HEK293T (cell line): ENCODE data around the gene AHDC1.

Experiments
- CTCF ChIA-PET: fragments of 350-600 bp; formaldehyde crosslinking; extraction: SDS; loops from one replicate; lab custom pipeline; 2021; ENCODE audit warnings: antibody characterized with exemption, inconsistent platforms; lab: Yijun Ruan, JAX
- POLR2A ChIA-PET: fragments of 350-600 bp; formaldehyde crosslinking; extraction: SDS; loops from one replicate; lab custom pipeline; 2020; ENCODE audit warnings: antibody characterized with exemption, inconsistent platforms; lab: Yijun Ruan, JAX
- DNase-seq: peaks from one replicate; pipeline ENCODE4 v3.0.0; 2012; ENCODE audit warnings: mixed read lengths; ENCODE audit errors: extremely low spot score
- ARNT ChIP-seq: fragments of 450-650 bp; IDR thresholded peaks from 2 replicates; pipeline ENCODE4 v1.6.1; 2017; ENCODE audit warnings: mild to moderate bottlenecking
- BHLHE40 ChIP-seq: fragments of 450-650 bp; IDR thresholded peaks from 2 replicates; pipeline ENCODE4 v1.6.1; 2016; ENCODE audit warnings: mild to moderate bottlenecking, moderate library complexity, borderline replicate concordance
- CTBP1 ChIP-seq: fragments of 450-650 bp; IDR thresholded peaks from 2 replicates; pipeline ENCODE4 v1.6.1; 2016; ENCODE audit warnings: borderline replicate concordance
- ELF4 ChIP-seq: fragments of 450-650 bp; IDR thresholded peaks from 2 replicates; pipeline ENCODE4 v1.6.1; 2017; ENCODE audit warnings: antibody characterized with exemption
- FOXA1 ChIP-seq: fragments of 450-650 bp; IDR thresholded peaks from 2 replicates; pipeline ENCODE4 v1.6.1; 2016; ENCODE audit warnings: mild to moderate bottlenecking
- FOXK2 ChIP-seq: fragments of 450-650 bp; IDR thresholded peaks from 2 replicates; pipeline ENCODE4 v1.6.1; 2016; ENCODE audit warnings: mild to moderate bottlenecking
- FOXM1 ChIP-seq: fragments of 450-650 bp; IDR thresholded peaks from 2 replicates; pipeline ENCODE4 v1.6.1; 2017; ENCODE audit warnings: mild to moderate bottlenecking, borderline replicate concordance
- HDGF ChIP-seq: fragments of 450-650 bp; IDR thresholded peaks from 2 replicates; pipeline ENCODE4 v1.6.1; 2017; ENCODE audit warnings: antibody characterized with exemption, borderline replicate concordance
- L3MBTL2 ChIP-seq: fragments of 450-650 bp; conservative IDR thresholded peaks from 2 replicates; pipeline ENCODE4 v1.6.1; 2016; ENCODE audit warnings: mild to moderate bottlenecking
- LEF1 ChIP-seq: fragments of 450-650 bp; IDR thresholded peaks from 2 replicates; pipeline ENCODE4 v1.6.1; 2017; ENCODE audit warnings: mild to moderate bottlenecking, borderline replicate concordance
- NFRKB ChIP-seq: fragments of 450-650 bp; IDR thresholded peaks from 2 replicates; pipeline ENCODE4 v1.6.1; 2016; ENCODE audit warnings: mild to moderate bottlenecking, moderate library complexity
- PKNOX1 ChIP-seq: fragments of 450-650 bp; IDR thresholded peaks from 2 replicates; pipeline ENCODE4 v1.6.1; 2016
- SP1 ChIP-seq: fragments of 450-650 bp; IDR thresholded peaks from 2 replicates; pipeline ENCODE4 v1.6.1; 2017
- SUZ12 ChIP-seq: fragments of 450-650 bp; IDR thresholded peaks from 2 replicates; pipeline ENCODE4 v1.6.1; 2016; ENCODE audit warnings: mild to moderate bottlenecking
- TARDBP ChIP-seq: fragments of 450-650 bp; IDR thresholded peaks from 2 replicates; pipeline ENCODE4 v1.6.1; 2016
- ZNF384 ChIP-seq: fragments of 450-650 bp; IDR thresholded peaks from 2 replicates; pipeline ENCODE4 v1.6.1; 2016

Gene AHDC1

GRCh38 chr1:27499142-27499541, 104.8 kb downstream of the AHDC1 start:
- TF ChIP-seq NFRKB (no peak), L3MBTL2 (no peak), HDGF (no peak), PKNOX1 (no peak), FOXK2 (no peak), TARDBP (no peak), SP1 (no peak), SUZ12 (no peak), FOXA1 (no peak), ZNF384 (no peak), ELF4 (no peak), ARNT (no peak), FOXM1 (no peak), CTBP1 (no peak), BHLHE40 (no peak), LEF1 (no peak)
- ChIA-PET POLR2A (interaction anchor here (1.4 to 1.6 kb wide), 2 partner anchors 9 to 17 kb away, joined by 3 to 4 read pairs; partner anchors contain the start of gene WASF2), CTCF (no interaction called here)
- no peak for DNase-seq

DNA sequence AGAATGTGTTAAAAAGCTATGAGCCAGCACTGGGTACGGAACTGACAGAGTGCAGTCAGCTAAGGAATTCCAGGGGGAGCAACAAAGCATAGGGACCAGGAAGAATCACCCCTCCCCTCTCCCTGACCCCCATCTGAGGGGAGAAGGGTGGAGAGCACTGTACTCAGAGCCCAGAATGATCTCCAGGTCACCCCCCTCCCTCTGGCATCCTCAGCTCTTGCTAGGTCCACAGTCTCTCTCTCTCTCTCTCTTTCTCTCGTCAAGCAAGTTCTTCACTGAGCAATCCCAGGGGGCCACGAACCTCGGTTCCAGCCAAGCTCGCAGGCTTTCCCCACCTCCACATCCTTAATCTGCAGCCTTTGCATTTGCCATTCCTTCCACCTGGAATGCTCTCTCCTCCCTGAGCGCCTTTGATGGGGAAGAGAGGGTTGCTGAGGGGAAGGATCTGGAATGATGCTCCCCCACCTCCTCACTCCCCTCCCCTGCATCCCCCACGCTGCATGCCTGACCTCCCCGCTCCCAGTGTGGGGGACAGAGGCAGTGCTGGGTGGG, 107.3 kb downstream of the AHDC1 start:
- no peak for DNase-seq
- POLR2A ChIA-PET = interaction anchor here (1.6 kb wide), 1 partner anchor 19 kb away, joined by 7 read pairs; no protein-coding TSS in a partner anchor
- TF ChIP-seq FOXA1 (no peak), ZNF384 (no peak), ARNT (no peak), LEF1 (no peak), PKNOX1 (no peak), L3MBTL2 (no peak), CTBP1 (no peak), FOXK2 (no peak), TARDBP (no peak), SP1 (no peak), FOXM1 (no peak), HDGF (no peak), NFRKB (no peak), SUZ12 (no peak), ELF4 (no peak), BHLHE40 (no peak)
- CTCF ChIA-PET = interaction anchor here (0.7 to 1.7 kb wide), 3 partner anchors 60 to 200 kb away, joined by 5 to 7 read pairs (median 6); no protein-coding TSS in a partner anchor

DNA sequence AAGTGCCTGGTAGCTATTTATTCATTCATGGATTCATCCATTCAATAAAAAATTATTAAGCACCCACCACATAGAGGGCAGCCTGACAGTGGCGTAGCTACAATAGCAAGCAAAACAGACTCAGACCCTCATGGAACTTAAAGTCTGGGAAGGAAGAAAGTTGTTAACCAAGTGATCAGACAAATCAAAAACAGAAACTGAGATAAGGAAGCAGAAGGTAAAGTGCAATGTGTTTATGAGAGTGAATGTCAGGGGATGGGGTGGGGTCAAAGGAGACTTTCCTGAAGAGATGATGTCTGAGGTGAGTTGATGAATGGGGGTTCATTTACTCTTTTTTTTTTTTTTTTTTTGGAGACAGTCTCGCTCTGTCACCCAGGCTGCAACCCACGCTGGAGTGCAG, 111.1 kb downstream of the AHDC1 start:
- ChIA-PET CTCF (interaction anchor here (0.7 kb wide), 1 partner anchor 467 kb away, joined by 3 read pairs; no protein-coding TSS in a partner anchor), POLR2A (interaction anchor here (1.5 kb wide), 1 partner anchor 11 kb away, joined by 3 read pairs; no protein-coding TSS in a partner anchor)
- DNase-seq = no peak
- TF ChIP-seq NFRKB (no peak), HDGF (no peak), TARDBP (no peak), LEF1 (no peak), ZNF384 (no peak), FOXK2 (no peak), FOXA1 (no peak), SP1 (no peak), SUZ12 (no peak), FOXM1 (no peak), PKNOX1 (no peak), BHLHE40 (no peak), L3MBTL2 (no peak), ARNT (no peak)

DNA sequence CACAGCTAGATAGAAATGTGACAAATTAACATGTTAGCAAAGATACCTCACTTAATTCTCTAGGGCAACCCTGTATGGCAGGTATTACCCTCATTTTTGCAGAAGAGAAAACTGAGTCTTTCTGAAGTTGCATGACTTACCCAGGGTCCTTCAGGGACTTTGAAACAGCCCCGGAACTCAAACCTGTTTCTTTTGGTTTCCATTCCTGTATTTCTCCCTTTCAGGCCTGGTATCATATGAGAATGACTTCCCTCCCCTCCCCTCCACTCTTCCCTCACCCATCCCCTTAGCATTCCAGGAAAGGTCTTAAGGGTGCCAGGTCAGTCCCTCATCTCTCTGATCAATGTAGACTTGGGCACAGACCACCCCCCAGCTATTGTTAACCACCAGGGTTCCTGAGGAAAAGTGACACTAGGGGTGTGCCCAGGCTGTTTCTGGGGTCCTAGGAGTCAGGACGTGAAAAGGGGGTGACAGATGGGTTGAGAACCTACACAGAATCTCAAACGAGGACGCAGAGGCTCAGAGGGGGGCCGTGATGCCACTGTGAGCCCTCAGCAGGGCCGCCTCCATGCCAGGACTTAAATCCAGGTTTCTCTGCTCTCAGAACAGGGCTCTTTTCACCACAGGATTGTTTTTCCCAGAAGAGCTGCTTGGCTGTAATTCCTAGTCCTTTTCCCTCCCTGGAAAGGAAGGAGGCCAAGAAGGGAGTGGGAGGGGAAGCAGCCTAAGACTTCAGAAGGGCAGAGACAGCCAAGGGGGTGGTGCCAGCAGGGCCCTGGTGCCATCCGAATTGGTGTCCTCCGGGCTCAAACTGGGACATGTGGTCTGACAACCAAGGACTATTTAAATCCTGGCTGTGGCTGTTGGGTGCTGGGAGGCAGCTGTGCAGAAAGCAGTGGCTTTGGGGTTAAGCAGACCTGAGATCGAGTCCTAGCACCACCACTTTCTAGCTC, 111.9 kb downstream of the AHDC1 start:
- TF ChIP-seq SP1 = no peak
- TF ChIP-seq NFRKB = no peak
- TF ChIP-seq HDGF = no peak
- no peak for TF ChIP-seq ARNT
- no peak for TF ChIP-seq ELF4
- no peak for TF ChIP-seq ZNF384
- no peak for TF ChIP-seq CTBP1
- TF ChIP-seq LEF1 = no peak
- TF ChIP-seq SUZ12 = no peak
- TF ChIP-seq L3MBTL2 = no peak
- TF ChIP-seq PKNOX1 = no peak
- TF ChIP-seq FOXK2 = no peak
- TF ChIP-seq TARDBP = no peak
- no peak for TF ChIP-seq FOXA1
- TF ChIP-seq FOXM1 = no peak
- TF ChIP-seq BHLHE40 = no peak
- CTCF ChIA-PET = no interaction called here
- POLR2A ChIA-PET = no interaction called here
- DNase-seq = no peak
